Stimulated activated CD4-positive, alpha-beta T cell treated with anti-CD3 and anti-CD28 coated beads, Interleukin-2, amount 100 ng/mL, for 4 hours (primary cell): Measurements from ENCODE around the gene CHMP2A.

Source experiments
- DNase-seq: peaks from one replicate; pipeline ENCODE4 v3.0.0-alpha.2; 2020; ENCODE audit warnings: low read depth

Gene CHMP2A

GRCh38 chr19:58569943-58570670, 15.2 kb upstream of the CHMP2A start:
- no peak for DNase-seq

GRCh38 chr19:58569191-58569942, 14.5 kb upstream of the CHMP2A start:
- DNase-seq, result no peak

DNA sequence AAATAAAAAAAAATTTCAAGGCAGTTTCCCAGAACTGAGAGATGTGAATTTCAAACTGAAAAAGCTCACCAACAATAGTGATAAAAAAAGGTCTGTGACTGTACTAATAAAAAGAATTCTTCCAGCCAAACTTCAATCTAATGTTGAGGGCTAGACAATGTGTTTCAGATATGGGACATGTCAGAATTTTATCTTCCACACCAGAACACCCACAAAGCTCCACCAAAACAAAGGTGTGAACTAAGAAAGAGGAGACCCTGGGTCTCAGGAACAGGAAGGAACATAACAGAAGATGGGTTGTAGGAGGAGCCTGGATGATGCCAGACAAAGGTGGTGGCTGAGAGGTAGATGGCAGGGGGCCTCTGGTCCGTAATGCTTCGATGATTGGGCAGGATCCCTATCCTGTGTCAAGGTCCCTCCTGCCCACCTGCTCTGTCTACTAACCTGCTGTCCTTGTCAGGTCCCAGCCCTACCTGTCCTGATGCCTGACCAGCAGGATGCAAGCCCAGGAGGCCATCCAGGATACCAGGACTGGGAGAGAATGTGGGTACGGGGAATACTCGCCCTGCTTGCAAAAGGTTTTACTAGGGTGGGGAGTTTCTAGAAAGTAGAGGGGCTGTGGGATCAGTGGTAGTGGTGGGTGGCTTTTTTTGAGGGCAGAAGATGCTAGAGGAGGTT, 13.7 kb upstream of the CHMP2A start:
- DNase-seq, result no peak

- no peak for DNase-seq
Measured at GRCh38 chr19:58566989-58567388, 12.1 kb upstream of the CHMP2A start.

DNA sequence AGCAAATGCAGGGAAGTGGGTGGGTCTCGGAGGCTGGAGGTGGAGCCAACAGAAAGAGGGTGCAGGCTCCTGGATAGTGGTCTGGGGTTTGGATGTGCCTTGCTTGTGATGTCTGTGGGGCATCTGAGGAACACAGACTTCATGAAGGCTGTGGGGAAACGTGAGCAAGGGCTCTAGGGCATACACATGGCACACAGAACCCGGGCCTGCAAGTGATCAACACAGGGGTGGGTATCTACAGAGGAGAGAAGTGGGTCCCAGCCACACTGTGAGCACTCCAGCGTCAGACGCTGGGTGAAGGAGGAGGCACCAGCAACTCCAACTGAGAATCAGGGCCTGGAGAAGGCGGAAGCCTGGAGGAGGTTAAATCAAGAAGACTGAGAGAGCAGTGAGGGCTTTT, 8.9 kb upstream of the CHMP2A start:
- no peak for DNase-seq

- no peak for DNase-seq
Measured at GRCh38 chr19:58563034-58563573, 8.2 kb upstream of the CHMP2A start.

DNA sequence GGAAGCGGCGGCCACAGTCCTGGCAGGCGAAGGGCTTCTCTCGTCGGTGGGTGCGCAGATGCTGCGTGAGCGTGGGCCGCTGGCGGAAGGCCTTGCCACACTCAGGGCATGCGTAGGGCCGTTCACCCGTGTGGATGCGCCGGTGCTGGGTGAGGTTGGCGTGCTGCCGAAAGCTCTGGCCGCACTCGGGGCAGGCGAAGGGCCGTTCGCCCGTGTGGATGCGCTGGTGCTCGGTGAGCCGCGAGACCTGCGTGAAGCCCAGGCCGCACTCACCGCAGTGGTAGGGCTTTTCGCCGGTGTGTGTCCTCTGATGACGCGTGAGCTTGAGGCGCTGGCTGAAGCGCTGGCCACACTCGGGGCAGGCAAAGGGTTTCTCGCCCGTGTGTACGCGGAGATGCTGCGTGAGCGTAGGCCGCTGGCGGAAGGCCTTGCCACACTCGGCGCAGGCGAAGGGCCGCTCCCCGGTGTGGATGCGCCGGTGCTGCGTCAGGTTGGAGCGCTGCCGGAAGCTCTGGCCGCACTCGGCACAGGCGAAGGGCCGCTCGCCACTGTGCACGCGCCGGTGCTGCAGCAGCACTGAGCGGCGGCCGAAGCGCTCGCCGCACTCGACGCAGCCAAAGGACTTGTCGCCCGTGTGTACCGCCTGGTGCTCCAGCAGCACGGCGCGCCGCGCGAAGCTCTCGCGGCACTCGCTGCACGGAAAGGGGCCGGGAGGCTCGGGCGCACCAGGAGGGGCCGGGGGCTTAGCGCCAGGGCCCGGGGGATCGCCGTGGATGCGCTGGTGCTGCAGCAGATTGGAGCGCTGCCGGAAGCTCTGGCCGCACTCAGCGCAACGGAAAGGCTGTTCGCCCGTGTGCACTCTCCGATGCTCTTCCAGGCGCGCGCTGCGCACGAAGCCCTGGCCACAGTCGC, 7.5 kb upstream of the CHMP2A start:
- DNase-seq, result no peak

DNA sequence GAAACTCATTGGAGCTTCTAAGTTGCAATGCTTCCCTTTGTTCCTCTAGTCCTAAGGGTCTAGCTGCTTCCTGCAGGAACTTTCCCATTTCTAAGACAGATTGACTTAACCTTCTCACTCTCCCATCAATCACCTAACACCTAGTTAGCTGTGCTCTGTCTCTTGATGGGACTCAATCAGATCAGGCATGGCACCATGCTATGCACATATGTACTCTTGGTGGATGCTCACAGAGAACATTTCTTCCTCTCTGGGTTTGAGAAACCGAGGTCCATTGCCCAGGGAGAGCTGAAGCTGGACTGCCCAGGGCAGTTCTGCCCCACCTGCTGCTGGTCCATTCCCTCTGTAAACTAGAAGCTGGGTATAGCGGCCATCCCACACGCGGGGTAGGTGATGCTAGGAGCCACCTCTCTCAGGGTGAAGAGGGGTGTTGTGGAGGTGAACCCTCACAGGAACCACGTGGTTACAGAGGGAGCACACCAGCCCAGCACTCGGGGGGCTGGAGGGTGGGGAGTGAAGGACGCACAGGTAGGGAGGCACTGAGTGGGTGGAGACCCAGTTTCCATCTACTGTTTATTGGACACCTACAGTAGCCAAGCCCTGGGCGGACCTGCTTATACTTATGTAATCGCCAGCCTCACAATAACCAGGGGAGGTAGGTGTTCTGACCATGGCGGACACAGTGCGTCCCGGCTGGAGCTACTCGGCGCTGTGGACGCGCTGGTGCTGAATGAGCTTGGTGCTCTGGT, 6.6 kb upstream of the CHMP2A start:
- DNase-seq, result no peak

GRCh38 chr19:58560921-58561320, 6.0 kb upstream of the CHMP2A start:
- DNase-seq, result no peak

DNA sequence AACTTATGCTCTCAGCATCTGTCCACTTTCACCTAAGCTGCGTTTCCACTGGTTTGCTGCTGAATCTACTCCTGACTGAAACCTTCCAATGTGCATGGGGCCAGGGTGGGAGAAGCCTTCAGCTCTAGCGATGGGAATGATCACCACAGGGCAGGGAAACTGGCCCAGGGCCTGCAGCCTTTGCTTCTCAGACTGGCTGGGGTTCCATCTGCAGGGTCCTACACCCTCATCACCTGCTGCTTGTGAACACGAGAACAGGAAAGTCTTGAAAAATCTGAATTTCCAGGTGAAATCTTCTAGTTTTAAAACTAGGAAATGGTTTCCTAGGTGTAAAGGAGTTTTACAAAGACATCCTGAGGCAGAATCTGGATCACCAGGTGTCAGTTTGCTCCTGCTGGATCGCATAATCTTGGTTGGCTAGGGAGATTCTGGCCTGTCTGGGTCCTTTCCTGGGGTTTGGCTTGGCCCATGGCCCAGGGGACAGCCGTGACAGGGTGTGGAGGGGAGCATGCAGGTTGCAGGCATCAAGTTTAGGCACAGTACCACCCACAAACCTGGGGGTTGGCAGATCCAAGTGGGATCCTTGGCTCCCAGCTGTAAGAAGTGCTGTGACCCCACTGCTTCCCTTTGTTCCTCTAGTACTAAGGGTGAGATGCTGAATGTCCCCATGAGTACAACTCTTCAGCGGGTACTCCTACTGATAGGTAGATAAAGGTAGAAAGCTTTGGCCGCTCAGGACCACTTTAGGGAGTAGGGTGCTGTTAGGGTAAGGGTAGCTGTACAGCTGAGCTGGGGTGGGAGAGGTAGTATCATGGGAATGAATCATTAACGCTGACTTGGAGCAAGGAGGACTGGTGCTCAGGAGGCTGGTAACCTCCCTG, 5.3 kb upstream of the CHMP2A start:
- DNase-seq, result no peak

DNA sequence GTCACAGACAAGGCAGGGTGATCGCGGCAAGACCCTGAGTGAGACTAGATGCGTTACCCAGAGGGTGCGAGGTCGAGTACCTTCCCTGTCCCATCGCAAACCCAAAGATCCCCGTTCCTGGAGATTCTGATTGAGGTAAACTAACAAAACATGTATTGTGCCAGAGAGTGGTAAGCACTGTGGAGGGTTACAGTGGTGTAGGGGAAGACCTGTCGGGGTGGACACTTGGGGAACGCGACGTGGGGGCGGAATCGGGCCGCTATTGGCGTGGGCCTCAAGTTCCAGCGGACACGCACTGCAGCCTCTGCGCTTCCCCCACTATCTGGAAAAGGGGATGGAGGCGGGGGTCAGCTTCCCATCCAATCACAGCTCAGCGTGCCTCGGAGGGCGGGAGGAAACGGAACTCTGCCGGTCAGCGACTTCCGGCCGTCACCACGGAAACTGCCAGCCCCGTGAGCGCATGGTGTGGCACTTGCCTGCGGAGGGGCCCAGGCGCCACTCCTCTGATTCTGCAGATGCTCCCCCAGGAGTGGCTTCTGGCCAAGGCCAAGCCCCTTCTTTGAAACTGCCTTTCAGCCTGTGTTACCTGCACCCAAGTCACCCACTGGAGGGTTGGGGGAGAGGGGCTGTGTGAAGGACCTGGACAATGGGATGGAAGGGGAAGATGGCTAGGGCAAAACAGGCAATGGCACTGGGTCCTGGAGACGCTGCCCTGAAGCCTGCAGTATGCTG, 4.5 kb upstream of the CHMP2A start:
- DNase-seq, result no peak

DNA sequence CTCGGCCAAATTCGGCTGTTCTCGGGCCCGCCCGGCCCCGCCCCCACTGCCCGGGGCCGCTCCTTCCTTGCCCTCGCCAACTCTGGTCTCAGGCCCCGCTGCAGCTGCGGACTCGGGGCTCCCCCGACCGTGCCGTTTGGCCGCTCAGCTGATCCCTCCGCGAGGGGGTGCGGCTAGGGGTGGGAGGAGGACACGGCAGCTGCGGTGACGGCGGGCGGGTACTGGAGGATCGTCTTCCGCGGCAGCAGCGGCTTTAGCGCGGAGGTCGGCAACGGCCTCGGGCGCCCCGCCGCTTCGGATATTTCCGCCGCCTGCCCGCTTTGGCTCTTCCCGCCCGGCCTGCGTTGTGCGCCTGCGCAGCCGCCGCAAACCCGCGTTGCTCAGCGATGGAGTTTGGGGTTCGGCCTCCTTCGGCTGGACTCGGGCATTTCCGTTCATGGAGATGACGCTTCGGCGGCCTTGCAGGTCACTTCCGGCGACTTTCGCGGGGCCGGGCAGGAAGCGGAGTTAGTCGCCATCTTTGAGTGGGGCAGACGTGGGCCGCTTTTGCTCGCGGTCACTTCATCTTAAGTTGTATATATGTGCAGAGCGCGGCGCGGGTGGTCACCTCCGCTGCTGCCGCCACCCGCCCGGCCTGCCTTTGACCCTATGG, 3.8 kb upstream of the CHMP2A start:
- DNase-seq, result peak; percentile 98

DNA sequence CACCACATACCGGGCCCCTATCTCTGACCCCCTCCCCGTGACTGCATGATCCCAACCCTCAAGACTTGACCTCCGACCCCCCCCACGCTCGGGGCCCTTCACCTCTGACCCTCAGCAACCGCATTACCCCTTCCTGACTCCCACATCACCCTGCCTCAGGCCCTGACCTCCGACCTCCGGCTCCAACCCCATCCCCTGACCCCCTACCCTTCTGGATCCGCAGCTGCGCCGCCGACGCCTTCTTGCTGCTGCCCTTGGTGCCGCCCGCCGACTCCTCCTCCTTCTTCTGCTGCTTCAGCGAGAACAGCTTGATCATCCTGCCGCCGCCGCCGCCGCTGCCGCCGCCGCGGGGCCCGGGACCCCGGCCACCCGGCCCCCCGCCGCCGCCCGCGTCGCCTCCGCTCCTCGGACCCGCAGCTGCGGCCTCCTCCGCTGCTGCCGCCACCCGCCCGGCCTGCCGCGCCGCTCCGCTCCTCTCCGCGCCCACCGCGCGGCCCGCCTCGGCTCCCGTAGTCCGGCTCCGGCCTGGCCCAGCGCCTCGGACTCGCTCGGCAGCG, 3.2 kb upstream of the CHMP2A start, which contains the start of gene UBE2M:
Gene UBE2M (minus strand): TSS at position 546 of the 557 bp plus-strand sequence. CDS start 230 bp downstream, at position 316.
- DNase-seq, result peak; percentile 41

- DNase-seq, result no peak
Measured at GRCh38 chr19:58557221-58558065, 2.5 kb upstream of the CHMP2A start.

DNA sequence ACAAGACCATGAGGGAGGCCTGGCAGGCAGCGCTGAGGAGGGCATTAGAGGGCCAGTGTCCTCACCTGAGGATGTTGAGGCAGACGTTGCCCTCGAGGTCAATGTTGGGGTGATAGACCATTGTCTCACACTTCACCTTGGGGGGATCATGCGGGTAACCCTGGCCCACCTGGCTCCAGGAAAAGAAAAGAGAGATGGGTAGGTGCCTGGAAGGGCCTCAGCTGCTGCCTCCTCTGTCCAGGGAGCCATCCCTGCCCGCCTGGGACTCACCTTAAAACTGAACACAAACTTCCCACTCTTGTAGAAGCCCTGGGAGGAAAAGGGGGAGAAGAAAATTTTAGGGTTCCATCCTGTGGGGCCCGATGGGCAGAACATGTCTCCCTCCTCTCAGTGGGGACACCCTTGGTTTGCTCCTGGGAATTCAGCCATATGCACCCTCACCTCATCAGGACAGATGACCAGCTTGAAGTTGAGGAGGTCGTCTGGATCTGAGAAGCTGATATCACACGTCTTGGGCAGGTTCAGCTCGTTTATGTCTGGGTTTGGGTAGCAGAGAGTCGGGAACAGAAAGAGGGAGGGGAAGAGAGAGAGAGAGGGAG, 1.8 kb upstream of the CHMP2A start:
- DNase-seq, result no peak

DNA sequence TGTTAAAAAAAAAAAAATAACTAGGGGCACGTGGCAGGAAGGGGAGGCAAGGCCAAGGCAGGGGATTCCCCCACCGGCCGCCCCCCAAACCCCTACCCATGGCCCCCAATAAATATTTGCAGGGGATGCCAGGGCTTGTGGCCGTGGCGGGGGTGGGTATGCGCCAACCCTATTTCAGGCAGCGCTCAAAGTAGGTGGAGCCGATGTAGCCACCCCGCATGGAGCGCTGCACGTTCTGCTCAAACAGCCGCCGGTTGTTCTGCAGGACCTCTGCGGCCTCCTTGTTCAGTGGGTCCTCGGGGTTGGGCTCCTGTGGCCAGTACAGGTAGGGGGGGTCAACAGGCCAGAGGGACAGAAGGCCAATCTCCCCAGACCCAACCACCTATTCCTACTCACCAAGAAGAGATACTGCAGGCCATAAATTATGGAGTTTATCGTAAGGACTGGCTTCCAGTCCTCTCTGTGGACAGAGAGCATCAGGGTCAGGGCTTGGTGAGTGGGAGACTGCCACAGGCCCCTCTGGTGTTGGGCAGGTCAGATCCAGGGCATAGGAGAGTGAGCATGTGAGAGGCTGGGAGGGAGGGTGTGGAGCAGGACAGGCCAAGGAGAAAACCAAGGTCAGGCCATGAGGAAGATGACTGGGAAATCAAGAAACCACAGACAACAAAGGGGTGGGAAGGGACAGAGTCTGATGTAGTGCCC, 1.2 kb upstream of the CHMP2A start:
- DNase-seq, result no peak
